GM12875 (cell line): Measurements from ENCODE around the gene NT5DC1.

Experiments
- H3K4me3 ChIP-seq: one replicate; pipeline ENCODE4 v1.5.1; 2011; ENCODE audit warnings: low read depth, low read length, control low read depth
- TF ChIP-seq, protein P1 (sequence below): IDR thresholded peaks from 2 replicates; pipeline ENCODE4 v1.5.1; 2011; ENCODE audit warnings: low read depth, mild to moderate bottlenecking, control low read depth, inconsistent platforms, low read length, moderate library complexity, borderline replicate concordance; ENCODE audit not compliant: insufficient read depth

The NT5DC1 gene

DNA sequence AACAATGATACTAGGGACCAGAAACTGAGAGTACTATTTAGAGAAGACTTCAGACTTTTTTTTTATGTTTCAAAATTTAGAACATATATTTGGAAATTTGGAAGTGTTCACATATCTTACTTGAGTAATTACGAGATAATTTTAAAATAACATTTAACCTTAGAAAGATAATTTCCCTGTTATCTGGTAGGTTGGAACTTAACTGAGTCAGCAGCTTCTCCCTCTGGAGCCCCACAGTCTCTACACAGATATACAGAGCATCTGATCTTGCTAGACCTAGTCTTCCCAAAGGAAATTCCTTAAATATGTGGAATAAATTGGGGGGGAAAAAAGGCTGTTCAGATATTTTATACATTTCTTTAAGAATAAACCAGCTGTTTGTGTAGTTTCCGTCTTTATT is 104.6 kb downstream of the NT5DC1 start:
- H3K4me3 ChIP-seq, result no peak overlapping the region
- TF ChIP-seq, protein P1, sequence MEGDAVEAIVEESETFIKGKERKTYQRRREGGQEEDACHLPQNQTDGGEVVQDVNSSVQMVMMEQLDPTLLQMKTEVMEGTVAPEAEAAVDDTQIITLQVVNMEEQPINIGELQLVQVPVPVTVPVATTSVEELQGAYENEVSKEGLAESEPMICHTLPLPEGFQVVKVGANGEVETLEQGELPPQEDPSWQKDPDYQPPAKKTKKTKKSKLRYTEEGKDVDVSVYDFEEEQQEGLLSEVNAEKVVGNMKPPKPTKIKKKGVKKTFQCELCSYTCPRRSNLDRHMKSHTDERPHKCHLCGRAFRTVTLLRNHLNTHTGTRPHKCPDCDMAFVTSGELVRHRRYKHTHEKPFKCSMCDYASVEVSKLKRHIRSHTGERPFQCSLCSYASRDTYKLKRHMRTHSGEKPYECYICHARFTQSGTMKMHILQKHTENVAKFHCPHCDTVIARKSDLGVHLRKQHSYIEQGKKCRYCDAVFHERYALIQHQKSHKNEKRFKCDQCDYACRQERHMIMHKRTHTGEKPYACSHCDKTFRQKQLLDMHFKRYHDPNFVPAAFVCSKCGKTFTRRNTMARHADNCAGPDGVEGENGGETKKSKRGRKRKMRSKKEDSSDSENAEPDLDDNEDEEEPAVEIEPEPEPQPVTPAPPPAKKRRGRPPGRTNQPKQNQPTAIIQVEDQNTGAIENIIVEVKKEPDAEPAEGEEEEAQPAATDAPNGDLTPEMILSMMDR, result no peak

DNA sequence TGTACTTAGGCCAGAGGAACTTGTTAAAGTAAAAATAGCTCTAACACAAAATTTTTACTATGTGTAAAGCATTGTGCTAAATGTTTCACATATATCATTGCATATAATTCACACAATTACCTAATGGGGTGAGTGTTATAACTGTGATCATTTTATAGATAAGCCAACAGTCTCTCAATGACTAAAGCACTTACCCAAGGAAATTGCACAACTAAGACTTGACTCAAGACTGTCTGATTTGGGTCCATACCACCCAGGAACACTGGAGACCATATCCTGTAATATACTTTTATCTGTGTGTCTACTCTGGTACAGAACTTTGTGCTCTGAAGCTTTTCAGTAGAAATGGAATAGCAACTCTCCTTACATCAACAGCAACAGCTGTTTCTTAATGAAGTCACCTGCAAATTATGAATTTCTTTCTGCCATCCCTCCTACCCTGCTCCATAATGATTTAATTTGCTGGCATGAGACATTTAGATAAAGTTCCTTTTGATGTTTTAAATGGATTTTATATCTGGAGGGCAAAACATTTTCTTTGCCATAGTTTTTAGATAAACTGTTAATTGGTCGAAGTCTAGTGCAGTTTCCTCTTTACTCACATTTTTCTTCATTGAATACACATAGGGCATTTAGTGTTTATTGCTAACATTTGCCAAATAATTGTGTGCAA is 105.7 kb downstream of the NT5DC1 start:
- TF ChIP-seq, protein P1, result no peak
- no peak overlapping the region for H3K4me3 ChIP-seq

- no peak overlapping the region for H3K4me3 ChIP-seq
- TF ChIP-seq, protein P1, result no peak
Observed at GRCh38 chr6:116208056-116208785, 107.6 kb downstream of the NT5DC1 start.

DNA sequence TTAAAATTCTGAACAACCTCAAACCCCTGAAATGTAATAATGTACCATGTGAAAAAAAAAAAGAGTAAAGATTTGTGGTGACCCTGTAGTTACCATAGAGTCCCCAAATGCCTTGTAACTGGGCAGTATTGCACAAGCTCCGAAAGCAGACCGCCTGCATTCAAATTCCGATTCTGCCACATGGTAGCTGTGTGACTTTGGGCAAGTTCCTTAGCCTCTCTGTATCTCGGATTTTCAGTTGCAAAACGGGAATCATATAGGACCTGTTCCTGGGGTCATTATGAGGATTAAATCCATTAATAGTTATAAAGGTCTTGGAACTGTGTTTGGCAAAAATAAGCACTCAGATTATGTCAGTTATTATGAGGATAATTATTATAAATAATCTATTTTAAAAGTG is 109.7 kb downstream of the NT5DC1 start:
- TF ChIP-seq, protein P1, result no peak
- no peak overlapping the region for H3K4me3 ChIP-seq

GRCh38 chr6:116210750-116211425 is 110.2 kb downstream of the NT5DC1 start:
- no peak overlapping the region for H3K4me3 ChIP-seq
- TF ChIP-seq, protein P1, result no peak

DNA sequence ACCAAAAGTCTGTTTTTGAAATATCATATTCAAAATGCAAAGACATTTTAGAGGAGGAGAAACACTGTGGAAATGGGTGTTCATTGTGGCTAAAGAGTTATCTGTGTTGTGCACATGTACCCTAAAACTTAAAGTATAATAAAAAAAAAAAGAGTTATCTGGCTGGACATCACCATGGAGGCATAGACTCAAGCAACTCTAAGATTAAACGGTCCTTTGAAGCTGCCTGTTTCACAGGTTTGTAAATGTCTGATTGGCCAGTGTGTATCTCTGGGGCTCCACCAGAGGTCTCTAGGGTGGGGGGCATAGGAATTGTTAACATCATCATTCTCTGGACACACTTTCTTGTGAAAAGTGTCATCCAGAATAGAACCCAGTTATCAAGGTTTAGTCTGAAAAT is 114.0 kb downstream of the NT5DC1 start:
- TF ChIP-seq, protein P1, result no peak
- no peak overlapping the region for H3K4me3 ChIP-seq
